ENCODE data around the gene RFNG.

The RFNG gene

GRCh38 chr17:82015311-82015971 is 36.2 kb downstream of the RFNG start:
- DNase-seq (ENCODE audit: low read depth in 4 of 4, low spot score in 1 of 4) = no peak

GRCh38 chr17:82014971-82015310 is 36.7 kb downstream of the RFNG start:
- DNase-seq (ENCODE audit: low read depth in 4 of 4, low spot score in 1 of 4) = no peak

GRCh38 chr17:82014432-82014831 is 37.2 kb downstream of the RFNG start:
- DNase-seq (ENCODE audit: low read depth in 4 of 4, low spot score in 1 of 4) = no peak

- no peak for DNase-seq (ENCODE audit: low read depth in 4 of 4, low spot score in 1 of 4)
These were observed 37.8 kb downstream of the RFNG start for GRCh38 chr17:82013772-82014321.

DNA sequence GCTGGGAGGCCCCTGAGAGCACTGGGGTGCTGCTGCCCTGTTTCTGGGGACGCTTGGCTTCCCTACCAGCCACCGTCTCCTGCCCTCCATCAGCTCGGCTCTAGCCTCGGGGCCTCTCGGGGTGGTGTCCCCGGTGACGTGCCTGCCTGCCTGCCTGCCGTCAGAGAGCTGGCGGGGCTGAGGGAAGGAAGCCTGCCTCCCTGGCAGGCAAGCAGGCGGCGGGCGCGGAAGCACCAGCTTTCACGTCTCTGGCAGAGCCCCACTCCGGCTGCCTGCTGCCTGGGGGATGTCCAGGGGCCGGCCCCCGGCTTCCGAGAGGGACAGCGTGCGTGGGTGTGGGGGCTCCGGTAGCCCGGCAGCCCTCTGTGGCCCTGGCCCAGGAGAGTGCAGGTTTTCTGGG is 38.3 kb downstream of the RFNG start:
- DNase-seq (ENCODE audit: low read depth in 4 of 4, low spot score in 1 of 4) = no peak

- no peak for DNase-seq (ENCODE audit: low read depth in 4 of 4, low spot score in 1 of 4)
These were observed 38.8 kb downstream of the RFNG start for GRCh38 chr17:82012640-82013295.

DNA sequence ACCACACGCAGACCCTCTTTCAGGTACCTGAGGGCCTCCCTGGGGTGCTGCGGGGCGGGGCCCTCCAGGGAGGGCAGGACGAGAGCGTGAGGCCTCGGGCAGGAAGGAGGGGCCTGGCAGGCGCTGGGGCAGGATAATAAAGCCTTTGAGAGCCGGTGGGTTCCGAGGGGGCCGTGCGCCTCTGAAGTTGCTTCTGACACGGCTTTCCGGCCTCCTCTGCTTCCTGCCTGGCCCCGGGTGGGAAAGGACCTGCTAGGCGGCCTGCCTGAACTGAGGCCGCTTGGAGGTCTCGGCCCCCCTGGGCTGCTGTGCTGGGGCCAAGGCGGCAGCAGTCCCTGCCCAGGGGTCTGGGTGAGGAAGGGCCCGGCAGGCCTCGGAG is 39.4 kb downstream of the RFNG start:
- no peak for DNase-seq (ENCODE audit: low read depth in 4 of 4, low spot score in 1 of 4)

DNA sequence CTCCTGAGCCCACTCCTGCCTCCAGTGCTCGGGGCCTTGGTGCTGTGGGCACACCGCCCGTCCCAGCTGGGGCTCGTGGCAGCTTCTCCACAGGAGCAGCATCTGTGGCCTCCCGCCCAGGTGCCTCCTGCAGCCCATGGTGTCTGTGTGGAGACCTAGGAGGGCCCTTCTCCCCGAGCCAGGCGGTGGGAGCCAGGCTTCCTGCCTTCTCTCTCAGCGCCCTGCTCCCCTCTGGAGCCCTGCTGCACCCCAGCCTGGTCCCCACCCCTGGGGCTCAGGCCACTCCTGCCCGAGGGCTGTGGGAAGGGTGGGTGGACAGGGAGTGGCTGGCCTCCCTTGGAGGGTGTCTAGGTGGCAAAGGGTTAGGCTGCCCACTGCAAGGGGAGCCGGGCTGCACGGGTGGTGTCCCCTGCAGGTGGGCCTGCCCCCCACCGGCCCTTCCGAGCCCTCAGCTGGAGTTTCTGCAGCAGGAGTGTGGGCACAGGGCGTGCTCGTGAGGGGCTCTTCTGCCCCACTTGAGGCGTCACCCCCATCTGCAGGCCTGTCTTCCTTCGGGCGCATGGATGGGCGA is 39.9 kb downstream of the RFNG start:
- no peak for DNase-seq (ENCODE audit: low read depth in 4 of 4, low spot score in 1 of 4)

DNA sequence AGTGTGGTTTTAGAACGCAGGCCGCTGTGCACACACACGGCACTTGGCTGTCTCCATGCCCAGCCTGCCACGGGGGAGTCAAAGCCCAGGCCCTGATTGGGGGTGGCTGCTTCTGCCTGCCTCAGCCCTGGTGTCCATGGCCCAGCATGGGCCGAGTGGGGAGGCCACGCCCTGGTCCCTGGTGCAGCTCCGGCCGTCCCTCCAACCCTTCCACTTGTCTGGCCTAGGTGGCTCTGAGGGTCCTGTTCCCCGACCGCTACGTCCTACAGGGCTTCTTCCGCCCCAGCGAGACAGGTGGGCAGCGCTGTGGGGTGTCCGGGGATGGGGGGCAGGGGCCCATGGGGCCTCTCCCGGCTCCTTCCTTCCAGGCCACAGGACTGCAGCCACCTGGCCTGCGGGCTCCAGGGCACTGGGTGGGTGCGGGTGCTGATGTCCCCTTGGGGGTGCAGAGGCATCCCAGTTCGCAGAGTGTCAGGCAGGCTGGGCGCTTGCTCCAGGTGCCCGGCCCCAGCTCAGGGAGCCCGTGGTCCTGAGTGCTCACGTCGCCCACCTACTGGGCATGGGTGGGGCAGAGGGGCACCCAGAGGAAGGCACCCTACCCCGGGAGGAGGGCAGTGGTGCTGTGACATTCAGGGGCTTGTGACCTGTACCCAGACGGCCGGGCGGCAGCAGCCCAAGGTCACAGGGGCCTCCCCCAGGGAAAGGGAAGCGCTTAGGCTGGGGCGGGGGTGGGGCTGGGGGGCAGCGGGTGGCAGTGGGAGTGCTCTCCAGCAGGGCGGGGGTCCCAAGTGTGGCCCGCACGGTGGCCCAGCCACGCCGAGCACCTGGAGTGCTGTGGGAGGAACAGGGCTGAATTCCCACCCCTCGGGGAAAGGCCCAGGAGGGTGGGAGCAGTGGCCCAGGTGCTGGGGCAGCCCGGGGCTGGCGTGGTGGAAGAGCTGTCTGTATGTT is 40.8 kb downstream of the RFNG start:
- no peak for DNase-seq (ENCODE audit: low read depth in 4 of 4, low spot score in 1 of 4)

DNA sequence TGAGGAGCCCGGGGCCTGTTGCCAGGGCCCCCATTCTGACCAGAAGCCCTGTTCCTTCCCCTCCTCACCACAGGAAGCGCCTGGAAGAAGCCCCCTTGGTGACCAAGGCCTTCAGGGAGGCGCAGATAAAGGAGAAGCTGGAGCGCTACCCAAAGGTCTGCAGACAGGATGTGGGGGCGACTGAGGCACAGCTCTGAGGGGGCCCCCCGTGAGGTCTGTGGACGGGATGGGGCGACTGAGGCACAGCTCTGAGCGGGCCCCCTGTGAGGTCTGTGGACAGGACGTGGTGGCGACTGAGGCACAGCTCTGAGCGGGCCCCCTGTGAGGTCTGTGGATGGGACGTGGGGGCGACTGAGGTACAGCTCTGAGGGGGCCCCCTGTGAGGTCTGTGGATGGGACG is 42.2 kb downstream of the RFNG start:
- DNase-seq (ENCODE audit: low read depth in 4 of 4, low spot score in 1 of 4) = no peak

- DNase-seq (ENCODE audit: low read depth in 4 of 4, low spot score in 1 of 4) = no peak
These were observed 42.6 kb downstream of the RFNG start for GRCh38 chr17:82008941-82009405.

GRCh38 chr17:82008258-82008940 is 43.2 kb downstream of the RFNG start:
- no peak for DNase-seq (ENCODE audit: low read depth in 4 of 4, low spot score in 1 of 4)

DNA sequence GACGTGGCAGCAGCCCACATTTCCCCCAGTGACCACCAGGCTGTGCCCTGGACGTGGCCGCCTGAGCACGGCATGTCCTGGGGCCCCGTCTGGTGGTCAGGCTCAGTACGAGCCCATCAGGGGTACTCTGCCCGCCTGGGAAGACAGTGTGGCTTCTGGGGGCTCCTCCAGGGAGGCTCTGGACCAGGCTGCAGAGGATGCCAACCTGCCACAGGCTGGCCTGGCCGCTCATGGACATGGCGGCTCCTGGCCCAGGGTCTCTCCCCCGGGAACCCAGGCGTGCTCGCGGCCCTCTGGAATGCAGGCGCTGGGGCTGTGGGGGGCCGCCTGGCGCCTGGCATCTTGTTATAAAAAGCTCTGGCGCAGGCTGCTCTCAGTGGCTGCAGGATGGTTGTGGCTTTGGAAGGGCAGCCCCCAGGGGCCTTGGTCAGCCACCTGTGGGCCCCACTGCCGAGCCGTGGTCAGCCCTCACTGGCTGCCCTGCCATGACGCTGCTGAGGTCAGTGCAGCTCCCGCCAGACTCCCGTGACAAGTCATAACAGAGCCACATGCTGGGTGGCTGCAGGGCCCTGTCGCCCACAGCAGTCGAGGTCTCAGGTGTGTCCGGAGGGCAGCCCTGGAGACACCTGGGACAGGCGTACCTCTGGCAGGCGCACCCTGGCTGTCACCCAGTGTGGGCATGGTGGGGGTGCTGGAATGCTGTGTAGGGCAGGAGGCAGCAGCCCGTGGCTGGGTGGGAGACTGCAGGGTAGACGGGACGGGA is 43.9 kb downstream of the RFNG start:
- DNase-seq (ENCODE audit: low read depth in 4 of 4, low spot score in 1 of 4) = no peak

DNA sequence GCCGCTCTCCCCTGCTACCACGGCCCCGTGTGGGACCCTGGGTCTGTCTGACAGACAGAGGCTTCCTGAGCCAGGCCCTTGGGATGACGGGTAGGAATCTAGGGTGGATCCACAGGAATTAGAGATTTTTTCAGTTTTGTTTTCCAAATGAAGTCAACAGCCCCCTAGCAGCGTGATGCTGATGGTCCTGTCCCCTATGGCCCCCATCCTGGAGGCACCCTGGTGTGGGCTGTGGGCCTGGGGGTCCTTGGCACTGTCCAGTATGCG is 44.5 kb downstream of the RFNG start:
- no peak for DNase-seq (ENCODE audit: low read depth in 4 of 4, low spot score in 1 of 4)

- DNase-seq (ENCODE audit: low read depth in 4 of 4, low spot score in 1 of 4) = no peak
These were observed 45.0 kb downstream of the RFNG start for GRCh38 chr17:82006468-82007227.

DNA sequence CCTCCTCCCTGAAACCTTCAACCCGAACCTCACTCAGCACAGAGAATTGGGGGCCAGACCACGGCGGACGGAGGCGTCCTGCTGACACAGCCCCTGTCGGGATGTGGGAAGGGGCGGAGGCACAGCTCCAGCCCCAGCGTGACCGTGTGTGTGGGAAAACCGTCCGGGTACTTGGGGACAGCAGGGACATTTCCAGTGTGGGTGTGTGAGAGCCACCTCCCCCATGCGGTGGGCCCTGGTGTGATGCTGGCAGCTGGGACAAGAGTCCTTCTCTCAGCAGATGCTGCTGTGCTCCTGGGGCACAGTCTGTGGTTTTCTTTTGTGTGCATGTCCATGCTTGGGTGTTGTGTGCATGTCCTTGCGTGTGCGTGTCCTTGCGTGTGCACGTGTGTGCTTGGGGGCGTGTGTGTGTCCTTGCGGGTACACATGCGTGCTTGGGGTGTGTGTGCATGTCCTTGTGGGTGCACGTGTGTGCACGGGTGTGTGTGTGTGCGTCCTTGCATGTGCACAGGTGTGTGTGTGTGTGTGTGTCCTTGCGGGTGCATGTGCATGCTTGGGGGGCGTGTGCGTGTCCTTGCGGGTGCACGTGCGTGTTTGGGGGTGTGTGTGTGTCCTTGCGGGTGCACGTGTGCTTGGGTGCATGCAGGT is 45.8 kb downstream of the RFNG start:
- DNase-seq (ENCODE audit: low read depth in 4 of 4, low spot score in 1 of 4) = no peak

DNA sequence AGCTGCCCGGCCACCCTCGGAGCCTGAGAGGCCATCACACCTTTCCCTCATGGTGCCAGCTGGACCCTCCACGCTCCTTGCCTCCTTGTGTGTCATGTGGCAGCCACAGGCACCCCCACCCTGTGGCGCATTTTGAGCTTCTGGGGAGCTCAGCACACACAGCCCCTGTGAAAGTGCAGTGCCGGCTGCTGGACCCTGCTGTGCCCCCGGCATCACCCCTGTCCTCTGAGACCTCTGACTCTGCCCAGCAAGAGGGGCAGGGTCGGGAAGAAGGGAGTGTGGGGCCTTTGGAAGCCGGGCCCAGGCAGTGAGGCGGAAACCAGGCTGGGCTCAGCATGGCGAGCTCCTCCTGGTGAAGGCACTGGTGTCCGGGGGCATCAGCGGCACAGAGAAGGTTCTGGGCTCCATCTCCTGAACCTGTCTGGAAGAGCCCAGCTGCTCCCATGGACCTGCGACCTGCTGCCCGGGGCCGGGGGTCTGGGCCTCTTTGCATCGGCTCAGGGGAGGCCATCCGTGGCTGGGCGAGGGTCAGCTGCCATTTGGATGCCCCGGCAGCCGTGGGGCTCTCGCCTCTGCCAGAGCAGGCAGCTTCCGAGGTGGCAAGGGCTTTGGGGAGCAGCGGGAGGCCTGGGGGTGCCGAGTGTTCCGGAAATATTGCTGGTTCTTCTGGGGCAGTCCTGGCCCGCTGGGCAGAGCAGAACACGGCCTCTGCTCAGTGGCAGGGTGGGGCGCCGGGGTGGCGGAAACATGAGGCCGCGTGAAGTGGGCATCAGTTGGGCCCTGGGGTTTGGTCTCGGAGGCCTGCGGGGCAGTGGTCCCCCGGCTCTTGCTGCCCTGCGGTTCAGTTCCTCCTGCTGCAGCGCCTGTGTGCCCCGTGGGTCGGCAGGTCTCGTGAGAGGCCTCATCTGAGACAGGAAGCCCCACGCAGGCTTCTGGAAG is 46.8 kb downstream of the RFNG start:
- no peak for DNase-seq (ENCODE audit: low read depth in 4 of 4, low spot score in 1 of 4)

All from stimulated activated CD4-positive, alpha-beta T cell treated with anti-CD3 and anti-CD28 coated beads, Interleukin-1b, Interleukin-23, amount 100 ng/mL, for 24 hours (primary cell).